ENCODE results near the gene ZNF581. TPM values are rescaled to one million over a fixed set of nuclear protein-coding genes. Genes with fewer than 3 reads are reported as not detected.

The ZNF581 gene
- polyA plus RNA-seq, 1 of the 3 experiments (the other 2 are of a cell fraction): 24.7 TPM

- Histone ChIP-seq H3K4me1 (ENCODE audit: control insufficient read depth in 1 of 2, insufficient read depth in 2 of 2, low read depth in 1 of 2, low read length in 1 of 2) (no peaks in the 10 kb centered on the region), H3K9me3 (no peaks in the 10 kb centered on the region), H3K27me3 (ENCODE audit: insufficient read depth) (no peaks in the 10 kb centered on the region), H4K20me1 (ENCODE audit: insufficient read depth) (no peaks in the 10 kb centered on the region), H3K9me2 (no peaks in the 10 kb centered on the region), H3K27ac (ENCODE audit: low read depth in 2 of 2, low read length in 1 of 2) (no peak overlapping the region), H2AFZ (ENCODE audit: low read depth) (no peak overlapping the region), H3K36me3 (replicated peaks in 1 of 2; ENCODE audit: control insufficient read depth in 1 of 2, insufficient read depth in 2 of 2, low read length in 1 of 2) (peaks cover 0 to 70% of the 10 kb centered on the region in 2 experiments), H3K79me2 (ENCODE audit: insufficient read depth) (peaks cover 5% of the 10 kb centered on the region; the same call in 1 of the 2 replicates), H3K4me2 (no peak overlapping the region), H3F3A (replicated peaks; ENCODE audit: insufficient read depth) (no peaks in the 10 kb centered on the region), H3K9ac (no peak overlapping the region), H3K4me3 (ENCODE audit: low read depth in 2 of 2, low read length in 1 of 2) (no peak overlapping the region)
- DNase-seq: no peak
- ChIA-PET CTCF (interaction anchor here (1.2 kb wide), 2 partner anchors 9 to 10 kb away, joined by 3 to 4 read pairs; no protein-coding TSS in a partner anchor), POLR2A (no interaction called here)
- TF ChIP-seq TEAD4 (IDR thresholded peaks at IDR 0.05; ENCODE audit: borderline replicate concordance, insufficient read depth) (no peak), POLR2AphosphoS5 (IDR thresholded peaks at IDR 0.05; ENCODE audit: low read depth, low read length) (no peak), NFIC (IDR thresholded peaks at IDR 0.05; ENCODE audit: borderline replicate concordance) (no peak), CTCF (IDR thresholded peaks at IDR 0.05) (no peak), TAF1 (IDR thresholded peaks at IDR 0.05; ENCODE audit: borderline replicate concordance, low read depth, low read length) (no peak), MEF2A (IDR thresholded peaks at IDR 0.05; ENCODE audit: borderline replicate concordance, low read depth) (no peak), MXI1 (IDR thresholded peaks at IDR 0.05; ENCODE audit: low read depth, low read length) (no peak), IRF3 (IDR thresholded peaks at IDR 0.05; ENCODE audit: low read depth, low read length) (no peak), ZBTB33 (IDR thresholded peaks at IDR 0.05; ENCODE audit: borderline replicate concordance, low read depth) (no peak), RAD21 (IDR thresholded peaks at IDR 0.05; ENCODE audit: low read length) (no peak), YY1 (IDR thresholded peaks at IDR 0.05; ENCODE audit: low read depth) (no peak), RCOR1 (IDR thresholded peaks at IDR 0.05; ENCODE audit: low read length) (no peak), GATA2 (CRISPR knock-in tag; IDR thresholded peaks at IDR 0.05) (no peak), PBX3 (IDR thresholded peaks at IDR 0.05) (no peak), REST (IDR thresholded peaks at IDR 0.05; ENCODE audit: low read depth, low read length) (no peak), FOSL2 (IDR thresholded peaks at IDR 0.05; ENCODE audit: borderline replicate concordance, low read depth) (no peak), USF2 (IDR thresholded peaks at IDR 0.05; ENCODE audit: borderline replicate concordance, low read depth, low read length) (no peak), USF1 (IDR thresholded peaks at IDR 0.05; ENCODE audit: borderline replicate concordance, low read depth) (no peak), ELF1 (IDR thresholded peaks at IDR 0.05) (no peak), EP300 (IDR thresholded peaks at IDR 0.05; ENCODE audit: borderline replicate concordance in 1 of 2, low read depth in 1 of 2, low read length in 1 of 2) (no peak)
- 97% methylated on average over 20 of the region's 37 CpGs for WGBS (ENCODE audit: low lambda C conversion rate)
These were observed 51.4 kb downstream of the ZNF581 start for GRCh38 chr19:55694656-55695491.

Measured in SK-N-SH (cell line).